Activated B cell treated with CpG ODN at 0.5 μM for 24 hours (primary cell): Measurements from ENCODE around the gene ELOVL1. TPM values are rescaled to one million over a fixed set of nuclear protein-coding genes. Genes with fewer than 3 reads are reported as not detected.

Experiments
- ATAC-seq: fragments of 200-7000 bp; cut with Tn5 transposase; one replicate; pipeline ENCODE4 v1.10.0; 2021; ENCODE audit warnings: low read depth, mild to moderate bottlenecking, moderate library complexity
- CTCF ChIA-PET: fragments of 350-600 bp; sonication (Branson Sonifier 250); formaldehyde crosslinking; loops from one replicate; lab custom pipeline; 2021; ENCODE audit warnings: antibody characterized with exemption; lab: Charles Lee
- POLR2A ChIA-PET: fragments of 350-600 bp; sonication (Branson Sonifier 250); formaldehyde crosslinking; loops from one replicate; lab custom pipeline; 2021; ENCODE audit warnings: antibody characterized with exemption; lab: Charles Lee
- DNase-seq: peaks from one replicate; pipeline ENCODE4 v3.0.0; 2022
- H3K27ac Mint-ChIP-seq: one replicate; pipeline ENCODE4 v1.8.0; 2020; ENCODE audit warnings: mixed read lengths
- H3K27me3 Mint-ChIP-seq: one replicate; pipeline ENCODE4 v1.8.0; 2021; ENCODE audit warnings: mixed read lengths
- H3K36me3 Mint-ChIP-seq: one replicate; pipeline ENCODE4 v1.8.0; 2021; ENCODE audit warnings: low read depth, mixed read lengths
- H3K4me1 Mint-ChIP-seq: one replicate; pipeline ENCODE4 v1.8.0; 2021; ENCODE audit warnings: mixed read lengths
- H3K4me3 Mint-ChIP-seq: one replicate; pipeline ENCODE4 v1.8.0; 2020; ENCODE audit warnings: mild to moderate bottlenecking, mixed read lengths
- H3K9me3 Mint-ChIP-seq: one replicate; pipeline ENCODE4 v1.8.0; 2020; ENCODE audit warnings: mixed read lengths
- CTCF ChIP-seq: fragments of 200-600 bp; IDR thresholded peaks from one replicate; pipeline ENCODE4 v1.8.0; 2022; ENCODE audit warnings: antibody characterized with exemption, mild to moderate bottlenecking
- intact Hi-C: fragments of 100-400 bp; cut with micrococcal nuclease; formaldehyde crosslinking; loops from one replicate; pipeline ENCODE4 v1.15.1; 2024
- total RNA-seq: library from RNA; stranded (reverse); gene quantifications from 2 replicates; pipeline ENCODE4 v1.2.3, GENCODE V29; 2022

ELOVL1 gene
- total RNA-seq, 1 donor from 2014 or later = 84.2 TPM

GRCh38 chr1:43327549-43328292 lies 40.1 kb downstream of the ELOVL1 start:
- Mint-ChIP-seq H3K36me3 (no peaks in the 10 kb centered on the region), H3K9me3 (peaks cover 19% of the 10 kb centered on the region), H3K27me3 (no peaks in the 10 kb centered on the region), H3K27ac (no peak overlapping the region), H3K4me3 (no peak overlapping the region), H3K4me1 (no peaks in the 10 kb centered on the region)
- ATAC-seq (no peak), DNase-seq (no peak)
- intact Hi-C loops = no loop called here
- POLR2A ChIA-PET = no interaction called here
- TF ChIP-seq CTCF = no peak
- CTCF ChIA-PET = no interaction called here

GRCh38 chr1:43325381-43325780 lies 42.4 kb downstream of the ELOVL1 start:
- DNase-seq (no peak), ATAC-seq (no peak)
- POLR2A ChIA-PET = interaction anchor here (0.9 kb wide), 1 partner anchor 33 kb away, joined by 4 read pairs; the partner anchor contains the start of gene CDC20
- Mint-ChIP-seq H3K27ac (no peak overlapping the region), H3K36me3 (no peaks in the 10 kb centered on the region), H3K4me3 (no peak overlapping the region), H3K9me3 (peaks cover 19% of the 10 kb centered on the region), H3K4me1 (no peaks in the 10 kb centered on the region), H3K27me3 (no peaks in the 10 kb centered on the region)
- CTCF ChIA-PET = no interaction called here
- TF ChIP-seq CTCF = no peak
- intact Hi-C loops = no loop called here

DNA sequence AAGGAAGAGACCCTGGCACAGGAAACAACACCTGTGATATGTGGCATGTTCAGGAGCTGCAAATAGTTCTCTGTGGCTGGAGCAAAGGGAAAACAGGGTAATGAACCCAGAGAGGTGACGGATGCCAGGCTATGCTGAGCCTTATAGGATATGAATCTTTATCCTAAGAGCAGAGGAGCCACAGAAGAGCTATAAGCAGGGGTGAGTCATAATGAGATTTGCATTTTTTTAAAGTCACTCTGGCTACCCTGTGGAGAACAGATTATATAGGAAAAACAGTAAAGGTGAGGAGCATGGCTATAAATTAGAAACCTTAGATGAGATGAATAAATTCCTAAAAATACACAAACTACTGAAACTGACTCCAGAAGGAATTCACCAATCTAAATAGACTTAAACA lies 43.0 kb downstream of the ELOVL1 start:
- H3K4me3 Mint-ChIP-seq = no peak overlapping the region
- peaks cover 19% of the 10 kb centered on the region for H3K9me3 Mint-ChIP-seq
- H3K4me1 Mint-ChIP-seq = no peaks in the 10 kb centered on the region
- CTCF ChIA-PET = no interaction called here
- H3K27ac Mint-ChIP-seq = no peak overlapping the region
- no peaks in the 10 kb centered on the region for H3K27me3 Mint-ChIP-seq
- POLR2A ChIA-PET = no interaction called here
- ATAC-seq = no peak
- DNase-seq = no peak
- H3K36me3 Mint-ChIP-seq = no peaks in the 10 kb centered on the region
- no peak for TF ChIP-seq CTCF
- intact Hi-C loops = no loop called here

- DNase-seq = no peak
- intact Hi-C loops = no loop called here
- Mint-ChIP-seq H3K27ac (no peak overlapping the region), H3K36me3 (no peaks in the 10 kb centered on the region), H3K9me3 (peaks cover 16% of the 10 kb centered on the region), H3K27me3 (no peaks in the 10 kb centered on the region), H3K4me1 (no peaks in the 10 kb centered on the region), H3K4me3 (no peak overlapping the region)
- TF ChIP-seq CTCF = no peak
- ChIA-PET CTCF (no interaction called here), POLR2A (interaction anchor here (1.1 kb wide), 1 partner anchor 46 kb away, joined by 4 read pairs; no protein-coding TSS in a partner anchor)
- ATAC-seq = no peak
Measured at GRCh38 chr1:43322506-43322905, 45.3 kb downstream of the ELOVL1 start.

- H3K4me1 Mint-ChIP-seq = no peaks in the 10 kb centered on the region
- DNase-seq (no peak), ATAC-seq (no peak)
- POLR2A ChIA-PET = no interaction called here
- peaks cover 15% of the 10 kb centered on the region for H3K9me3 Mint-ChIP-seq
- intact Hi-C loops = no loop called here
- TF ChIP-seq CTCF = no peak
- no peaks in the 10 kb centered on the region for H3K36me3 Mint-ChIP-seq
- no peak overlapping the region for H3K4me3 Mint-ChIP-seq
- CTCF ChIA-PET = no interaction called here
- no peaks in the 10 kb centered on the region for H3K27me3 Mint-ChIP-seq
- H3K27ac Mint-ChIP-seq = no peak overlapping the region
Measured at GRCh38 chr1:43321331-43321891, 46.4 kb downstream of the ELOVL1 start.
